PFSK-1 (cell line): Measurements from ENCODE around the gene LRFN2.

ENCODE experiments used
- POLR2AphosphoS5 ChIP-seq: IDR thresholded peaks from 2 replicates; pipeline ENCODE4 v1.6.1; 2012; ENCODE audit warnings: low read depth, mild to moderate bottlenecking, control low read depth, low read length, moderate library complexity
- REST ChIP-seq, 2 experiments: IDR thresholded peaks; 2 replicates each; pipeline versions ENCODE4 v1.6.1 to v1.8.0; 2011 to 2012; ENCODE audit warnings: low read depth in 2 of 2, low read length in 2 of 2, control low read depth in 1 of 2, inconsistent platforms in 1 of 2, mild to moderate bottlenecking in 1 of 2, moderate library complexity in 1 of 2; ENCODE audit not compliant: insufficient read depth in 1 of 2
- TAF1 ChIP-seq: IDR thresholded peaks from 2 replicates; pipeline ENCODE4 v1.6.1; 2012; ENCODE audit warnings: low read length, control low read depth, borderline replicate concordance; ENCODE audit not compliant: insufficient read depth

DNA sequence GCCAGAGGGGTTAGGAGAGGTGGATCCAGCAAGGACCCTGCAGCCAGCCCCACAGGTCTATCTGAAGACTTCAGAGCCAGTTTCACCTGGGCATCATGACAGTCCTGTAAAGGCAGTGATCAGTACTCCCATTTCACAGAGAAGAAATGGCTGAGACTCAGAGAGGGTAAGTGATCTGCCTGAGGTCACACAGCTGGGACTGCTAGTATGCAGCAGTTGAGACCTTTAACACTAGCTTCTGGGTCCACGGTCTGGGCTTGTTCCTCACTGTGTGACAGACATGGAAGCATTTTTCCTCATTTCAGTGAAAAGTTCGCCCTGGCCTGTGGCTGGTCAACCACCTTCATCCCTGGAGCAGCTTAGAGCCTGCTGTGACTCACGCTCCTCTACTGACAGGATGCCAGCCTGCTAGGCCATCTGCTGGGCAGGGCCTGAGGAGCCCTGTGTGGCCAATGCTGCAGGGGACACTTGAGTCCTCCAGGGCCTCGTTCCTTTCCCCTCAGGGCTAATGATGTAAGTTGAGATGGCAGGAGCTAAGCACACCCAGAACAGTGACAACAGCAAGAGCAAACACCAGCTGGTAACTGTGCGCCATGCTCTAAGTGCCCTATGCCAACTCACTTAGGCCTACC is 192.0 kb downstream of the LRFN2 start:
- no peak for TF ChIP-seq TAF1
- no peak for TF ChIP-seq POLR2AphosphoS5
- TF ChIP-seq REST (IDR thresholded peaks at IDR 0.05; ENCODE audit: insufficient read depth in 1 of 2, low read depth in 2 of 2, low read length in 2 of 2): no peak
